ENCODE results near the gene NRP2.

The NRP2 gene

DNA sequence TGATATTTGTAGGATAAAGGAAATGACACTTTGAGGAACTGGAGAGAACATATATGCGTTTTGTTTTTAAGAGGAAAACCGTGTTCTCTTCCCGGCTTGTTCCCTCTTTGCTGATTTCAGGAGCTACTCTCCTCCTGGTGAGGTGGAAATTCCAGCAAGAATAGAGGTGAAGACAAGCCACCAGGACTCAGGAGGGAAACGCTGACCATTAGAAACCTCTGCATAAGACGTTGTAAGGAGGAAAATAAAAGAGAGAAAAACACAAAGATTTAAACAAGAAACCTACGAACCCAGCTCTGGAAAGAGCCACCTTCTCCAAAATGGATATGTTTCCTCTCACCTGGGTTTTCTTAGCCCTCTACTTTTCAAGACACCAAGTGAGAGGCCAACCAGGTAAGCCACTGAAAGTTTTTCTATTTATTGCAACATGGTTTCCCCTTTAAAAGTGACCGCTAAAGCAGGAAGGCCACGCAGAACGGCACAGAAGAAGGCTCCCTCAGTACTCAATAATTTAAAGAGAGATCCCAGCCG lies 735 bp downstream of the NRP2 start:
- no peak for DNase-seq (ENCODE audit: low read depth, low spot score)
- TF ChIP-seq, protein P1, sequence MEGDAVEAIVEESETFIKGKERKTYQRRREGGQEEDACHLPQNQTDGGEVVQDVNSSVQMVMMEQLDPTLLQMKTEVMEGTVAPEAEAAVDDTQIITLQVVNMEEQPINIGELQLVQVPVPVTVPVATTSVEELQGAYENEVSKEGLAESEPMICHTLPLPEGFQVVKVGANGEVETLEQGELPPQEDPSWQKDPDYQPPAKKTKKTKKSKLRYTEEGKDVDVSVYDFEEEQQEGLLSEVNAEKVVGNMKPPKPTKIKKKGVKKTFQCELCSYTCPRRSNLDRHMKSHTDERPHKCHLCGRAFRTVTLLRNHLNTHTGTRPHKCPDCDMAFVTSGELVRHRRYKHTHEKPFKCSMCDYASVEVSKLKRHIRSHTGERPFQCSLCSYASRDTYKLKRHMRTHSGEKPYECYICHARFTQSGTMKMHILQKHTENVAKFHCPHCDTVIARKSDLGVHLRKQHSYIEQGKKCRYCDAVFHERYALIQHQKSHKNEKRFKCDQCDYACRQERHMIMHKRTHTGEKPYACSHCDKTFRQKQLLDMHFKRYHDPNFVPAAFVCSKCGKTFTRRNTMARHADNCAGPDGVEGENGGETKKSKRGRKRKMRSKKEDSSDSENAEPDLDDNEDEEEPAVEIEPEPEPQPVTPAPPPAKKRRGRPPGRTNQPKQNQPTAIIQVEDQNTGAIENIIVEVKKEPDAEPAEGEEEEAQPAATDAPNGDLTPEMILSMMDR (IDR thresholded peaks at IDR 0.05; ENCODE audit: insufficient read depth, low read length, missing control alignments) = no peak
- POLR2A ChIA-PET = interaction anchor here (1.0 to 4.9 kb wide), 11 partner anchors 11 to 1018 kb away, joined by 3 to 46 read pairs (median 5); no protein-coding TSS in a partner anchor
- peak overlapping the region; percentile 85 for H3K4me3 ChIP-seq (ENCODE audit: low read depth, low read length)
- CTCF ChIA-PET = interaction anchor here (1.2 to 3.5 kb wide), 9 partner anchors 22 to 1422 kb away, joined by 3 to 14 read pairs (median 6); no protein-coding TSS in a partner anchor

DNA sequence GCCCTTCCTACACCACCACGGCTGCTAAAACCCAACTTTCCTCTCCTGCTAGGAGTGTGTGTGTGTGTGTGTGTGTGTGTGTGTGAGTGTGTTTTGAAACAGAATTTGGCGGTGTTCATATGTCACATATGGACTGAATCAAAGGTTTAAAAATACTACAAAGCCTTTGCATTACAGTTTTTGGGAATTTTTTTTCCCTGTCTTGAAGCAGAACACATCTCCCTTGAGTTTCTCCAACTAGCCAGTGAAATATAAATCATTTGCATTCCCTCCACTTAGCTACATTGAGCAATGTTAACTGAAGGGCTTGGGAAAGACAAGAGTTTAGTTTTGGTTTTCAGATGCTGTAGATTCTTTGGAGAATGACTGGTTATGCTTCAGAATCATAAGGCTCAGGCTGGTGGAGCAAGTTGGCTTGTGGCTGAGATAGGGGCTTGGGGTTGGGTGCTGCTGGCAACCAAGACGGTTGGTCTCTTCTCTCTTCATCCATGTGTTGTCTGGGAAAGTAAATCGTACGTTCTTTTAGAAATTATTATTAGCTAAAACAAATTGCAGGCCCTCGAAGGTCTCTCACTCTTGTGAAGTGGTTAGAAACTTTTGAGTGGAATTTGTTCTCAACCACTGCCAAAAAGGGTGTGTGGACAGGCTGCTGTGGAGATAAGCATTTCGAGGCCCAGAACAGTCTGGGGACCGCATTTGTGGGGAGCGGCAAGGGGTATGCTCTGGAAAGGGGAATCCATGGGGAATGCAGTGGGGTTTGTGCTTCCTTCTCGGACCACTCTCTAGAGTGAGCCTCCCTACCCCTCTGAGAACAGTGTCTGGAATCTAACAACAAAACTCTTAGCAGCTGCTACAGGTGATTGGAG lies 1.4 kb downstream of the NRP2 start:
- TF ChIP-seq, protein P1 (IDR thresholded peaks at IDR 0.05; ENCODE audit: insufficient read depth, low read length, missing control alignments) = no peak
- ChIA-PET POLR2A (interaction anchor here (1.4 to 4.9 kb wide), 7 partner anchors 11 to 74 kb away, joined by 3 to 46 read pairs (median 13); no protein-coding TSS in a partner anchor), CTCF (interaction anchor here (0.6 to 3.5 kb wide), 11 partner anchors 21 to 1423 kb away, joined by 3 to 14 read pairs (median 3); no protein-coding TSS in a partner anchor)
- no peak for DNase-seq (ENCODE audit: low read depth, low spot score)
- peak overlapping the region; percentile 85 for H3K4me3 ChIP-seq (ENCODE audit: low read depth, low read length)

DNA sequence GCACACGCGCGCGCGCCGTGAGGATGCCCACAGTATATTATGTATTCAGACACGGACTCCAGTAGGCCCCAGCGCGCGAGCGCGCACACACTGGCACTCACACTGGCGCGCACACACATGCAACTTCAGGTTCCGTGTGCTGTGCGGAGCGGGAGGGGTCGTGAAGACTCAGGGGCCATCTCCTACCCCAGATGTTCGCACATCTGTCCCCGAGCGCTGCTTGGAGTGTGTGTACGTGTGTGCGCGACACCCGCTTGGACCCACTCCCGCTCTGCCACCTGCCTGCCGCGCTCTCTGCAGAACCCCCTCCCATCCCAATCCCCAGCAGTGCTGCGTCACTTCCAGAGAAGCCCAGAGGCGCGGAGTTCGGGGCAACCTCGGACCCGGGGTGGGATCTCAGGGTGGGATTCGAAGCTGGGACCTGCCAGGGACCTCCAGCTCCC lies 2.6 kb downstream of the NRP2 start:
- TF ChIP-seq, protein P1 (IDR thresholded peaks at IDR 0.05; ENCODE audit: insufficient read depth, low read length, missing control alignments) = no peak
- peak overlapping the region; percentile 85 for H3K4me3 ChIP-seq (ENCODE audit: low read depth, low read length)
- ChIA-PET POLR2A (interaction anchor here (0.6 to 4.9 kb wide), 7 partner anchors 14 to 73 kb away, joined by 3 to 46 read pairs (median 4); no protein-coding TSS in a partner anchor), CTCF (interaction anchor here (1.0 to 3.5 kb wide), 5 partner anchors 11 to 241 kb away, joined by 3 to 14 read pairs (median 11); no protein-coding TSS in a partner anchor)
- no peak for DNase-seq (ENCODE audit: low read depth, low spot score)

DNA sequence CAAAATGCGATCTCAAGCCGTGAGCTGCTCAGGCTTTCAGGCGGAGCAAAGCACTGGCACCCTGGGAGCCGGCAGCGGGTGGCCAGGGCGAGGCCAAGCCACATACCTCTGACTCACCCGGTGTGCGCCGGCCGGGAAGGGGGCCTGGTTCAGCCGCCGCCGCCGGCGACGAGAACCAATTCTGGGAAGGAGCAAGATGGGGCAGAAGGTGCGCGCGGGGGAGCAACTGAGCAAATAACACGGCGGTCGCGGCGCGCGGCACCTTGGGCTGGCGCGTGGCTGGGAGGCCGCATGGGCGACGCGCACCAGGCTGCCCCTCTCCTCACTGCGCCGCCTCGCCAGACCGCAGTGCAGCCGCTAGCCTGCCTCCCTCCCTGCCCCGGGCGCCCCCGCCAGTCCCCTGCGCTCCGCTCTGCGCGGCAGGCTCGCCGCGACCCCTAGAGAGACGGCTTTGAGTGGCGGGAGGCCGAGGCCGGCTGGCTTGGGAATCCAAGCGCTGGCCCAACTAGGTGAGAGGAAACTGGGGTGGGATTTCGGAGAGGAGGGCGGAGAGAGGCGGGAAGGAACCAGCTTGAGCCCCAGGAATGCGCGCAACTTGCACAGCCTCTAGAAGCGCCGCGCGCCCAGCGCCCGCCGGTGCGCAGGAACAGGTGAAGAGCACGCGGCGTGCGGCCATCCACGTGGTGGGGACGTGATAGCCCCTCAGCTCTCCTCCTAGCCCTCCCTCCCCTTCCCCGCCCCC lies 3.2 kb downstream of the NRP2 start:
- TF ChIP-seq, protein P1 (IDR thresholded peaks at IDR 0.05; ENCODE audit: insufficient read depth, low read length, missing control alignments) = no peak
- DNase-seq (ENCODE audit: low read depth, low spot score) = no peak
- ChIA-PET POLR2A (interaction anchor here (0.6 to 4.9 kb wide), 7 partner anchors 14 to 72 kb away, joined by 3 to 46 read pairs (median 4); no protein-coding TSS in a partner anchor), CTCF (interaction anchor here (0.8 to 2.5 kb wide), 4 partner anchors 11 to 793 kb away, joined by 3 to 11 read pairs (median 8); no protein-coding TSS in a partner anchor)
- H3K4me3 ChIP-seq (ENCODE audit: low read depth, low read length) = peak overlapping the region; percentile 85

GRCh38 chr2:205686056-205686782 lies 3.9 kb downstream of the NRP2 start:
- TF ChIP-seq, protein P1 (IDR thresholded peaks at IDR 0.05; ENCODE audit: insufficient read depth, low read length, missing control alignments) = no peak

More at GRCh38 chr2:205686056-205686782, 3.9 kb downstream of the NRP2 start:
- H3K4me3 ChIP-seq (ENCODE audit: low read depth, low read length) = peak overlapping the region; percentile 85
- DNase-seq (ENCODE audit: low read depth, low spot score) = no peak
- ChIA-PET CTCF (interaction anchor here (0.8 to 2.0 kb wide), 2 partner anchors 10 to 794 kb away, joined by 3 to 6 read pairs; no protein-coding TSS in a partner anchor), POLR2A (interaction anchor here (1.1 to 4.9 kb wide), 3 partner anchors 20 to 45 kb away, joined by 4 to 46 read pairs (median 5); no protein-coding TSS in a partner anchor)
